Hematopoietic multipotent progenitor cell treated with erythropoietin and hydrocortisone succinate and interleukin-3 and kit ligand, for 6 days (in vitro differentiated cells): Measurements from ENCODE around the gene TMEM186.
"Not testable (repeated sequence)": the region's sequence is repeated elsewhere in the genome, so short reads cannot be mapped to it uniquely, and the experiment has no call there.

Experiments
- DNase-seq: peaks from one replicate; pipeline ENCODE4 v3.0.0-alpha.2; 2015

The TMEM186 gene

GRCh38 chr16:8808613-8809353 is 11.3 kb upstream of the TMEM186 start:
- no peak for DNase-seq

GRCh38 chr16:8808009-8808408 is 10.6 kb upstream of the TMEM186 start:
- no peak for DNase-seq

DNA sequence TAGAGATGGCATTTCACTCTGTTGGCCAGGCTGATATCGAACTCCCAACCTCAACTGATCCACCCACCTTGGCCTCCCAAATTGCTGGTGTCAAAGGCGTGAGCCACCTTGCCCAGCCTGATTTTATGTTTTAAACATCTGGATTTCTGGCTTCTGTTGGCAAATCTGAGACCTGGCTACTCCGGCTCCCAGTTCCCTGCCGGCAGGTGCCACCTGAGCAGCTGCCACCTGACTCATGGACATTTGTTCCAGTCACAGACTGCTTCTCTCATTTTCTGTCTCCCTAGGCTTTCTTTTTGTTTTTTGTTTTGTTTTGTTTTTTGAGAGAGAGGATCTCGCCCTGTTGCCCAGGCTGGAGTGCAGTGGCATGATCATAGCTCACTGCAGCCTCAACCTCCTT is 9.8 kb upstream of the TMEM186 start:
- DNase-seq, result no peak

GRCh38 chr16:8806272-8806983 is 9.0 kb upstream of the TMEM186 start:
- DNase-seq, result no peak

DNA sequence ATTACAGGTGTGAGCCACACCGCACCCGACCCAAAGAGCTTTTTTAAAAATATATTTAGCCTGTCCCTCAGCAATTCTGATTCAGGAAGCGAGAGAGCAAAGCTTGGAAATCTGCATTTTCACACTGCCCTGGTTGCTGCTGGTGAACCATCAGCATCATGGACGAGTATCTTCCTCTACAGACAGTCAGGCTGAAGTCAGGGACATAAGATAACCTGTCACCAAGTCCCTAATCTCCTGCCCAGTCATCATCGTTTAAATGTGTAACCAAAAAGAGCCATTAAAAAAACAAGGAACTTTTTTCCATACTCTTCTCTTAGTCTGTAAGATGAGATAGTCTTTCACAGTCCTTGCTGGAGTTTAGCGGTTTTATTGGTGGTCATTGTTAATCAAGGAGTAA is 6.9 kb upstream of the TMEM186 start:
- DNase-seq, result no peak

GRCh38 chr16:8803733-8804132 is 6.3 kb upstream of the TMEM186 start:
- DNase-seq, result not testable (repeated sequence)

DNA sequence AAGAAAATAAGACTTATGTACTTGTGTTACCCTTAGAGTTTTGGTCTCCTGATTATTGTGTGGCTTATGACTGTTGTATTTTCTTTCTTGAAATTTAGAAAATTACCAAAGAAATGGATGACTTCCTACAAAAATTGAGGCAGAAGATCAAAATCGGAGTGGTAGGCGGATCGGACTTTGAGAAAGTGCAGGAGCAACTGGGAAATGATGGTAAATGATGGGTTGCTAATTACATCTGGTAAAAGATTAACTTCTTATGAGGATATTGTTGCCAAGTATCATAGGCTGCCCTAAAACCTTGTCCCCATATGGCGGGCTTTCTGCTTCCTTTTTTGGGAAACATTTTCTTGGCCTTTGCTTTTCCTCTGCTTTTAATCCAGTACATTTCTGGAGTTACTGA is 4.3 kb upstream of the TMEM186 start:
- no peak for DNase-seq

DNA sequence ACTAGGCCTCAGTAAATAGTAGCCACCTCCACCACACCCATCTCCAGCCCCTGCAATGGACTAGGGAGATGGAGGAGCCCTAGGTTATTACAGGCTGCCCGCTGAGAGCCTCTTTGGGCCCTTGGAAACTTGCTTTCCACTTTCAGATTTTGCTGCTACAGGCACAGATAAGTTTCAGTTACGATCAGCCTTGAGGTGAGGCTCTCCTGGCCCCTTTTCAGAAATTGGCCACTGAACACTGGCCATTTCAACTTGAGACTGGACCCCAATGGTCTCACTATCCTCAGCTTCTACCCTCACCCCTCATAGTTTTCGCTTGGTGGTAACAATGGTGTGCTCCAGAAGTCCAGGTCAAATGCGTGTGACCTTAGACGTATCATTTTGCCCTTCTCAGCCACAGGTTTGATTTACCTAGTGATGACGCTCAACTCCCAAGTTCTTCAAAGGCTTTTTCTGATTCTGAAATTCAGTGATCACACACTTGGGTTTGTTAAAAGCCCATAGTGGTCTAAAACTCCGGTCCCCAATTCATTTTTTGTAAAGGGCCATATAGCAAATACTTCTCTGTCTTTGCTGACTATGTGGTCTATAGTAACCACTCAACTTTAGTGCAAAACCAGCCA is 1.2 kb upstream of the TMEM186 start:
- DNase-seq, result no peak

DNA sequence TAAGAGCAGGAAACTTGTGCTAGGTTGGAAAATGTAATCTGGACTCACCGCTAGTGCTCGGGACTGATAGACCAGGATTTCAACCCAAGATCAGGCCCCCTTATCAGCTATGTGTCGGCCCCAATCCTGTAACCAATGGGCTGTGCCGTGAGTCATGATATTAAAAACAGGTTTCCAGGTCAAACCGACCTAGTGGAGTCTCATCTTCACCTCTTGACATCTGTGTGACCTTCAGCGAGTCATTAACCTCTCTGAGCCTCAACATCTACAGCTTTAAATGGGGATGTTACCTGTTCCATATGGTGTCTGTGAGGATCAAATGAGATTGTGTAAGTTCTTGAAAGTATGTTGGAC is 712 bp upstream of the TMEM186 start:
- peak; percentile 88 for DNase-seq

DNA sequence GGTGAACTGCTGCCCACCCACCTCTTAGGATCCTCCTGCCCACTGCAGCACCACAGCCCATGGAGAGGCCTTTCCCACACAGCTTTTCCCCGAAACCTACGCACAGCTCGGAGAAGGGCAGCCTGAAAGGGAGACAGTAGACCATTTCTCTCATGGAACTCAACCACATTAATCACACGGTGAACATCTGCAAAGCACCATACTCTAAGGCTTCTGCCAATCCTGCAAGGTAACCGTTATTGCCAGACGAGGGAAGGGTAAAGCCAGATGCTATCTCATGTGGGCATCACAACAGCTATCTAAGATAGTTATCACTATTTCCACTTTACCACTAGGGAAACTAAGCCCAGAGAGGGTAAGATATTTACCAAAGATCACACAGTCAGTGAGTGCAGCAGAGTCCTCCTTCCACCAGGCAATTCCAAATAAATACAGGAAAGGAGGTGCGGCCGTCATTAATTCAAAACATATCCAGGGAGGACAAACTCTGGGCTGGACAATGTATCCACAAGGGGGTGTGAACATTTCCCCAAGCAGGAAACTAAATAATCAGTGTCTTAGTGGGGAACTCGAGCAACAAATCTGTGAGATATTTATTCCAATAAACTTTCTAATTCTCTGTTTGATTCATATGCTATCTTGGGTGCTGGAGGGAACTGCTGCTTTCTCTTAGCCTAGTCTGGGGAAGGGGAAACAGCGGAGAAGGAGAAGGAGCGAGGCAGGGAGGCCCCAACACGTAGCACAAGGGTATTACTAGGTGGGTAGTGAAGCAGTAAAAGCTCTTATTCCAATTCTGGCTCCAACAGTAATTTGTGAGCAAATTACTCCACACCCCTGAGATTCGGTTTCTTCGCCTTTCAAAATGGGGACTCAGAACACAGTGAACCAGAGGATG is 723 bp downstream of the TMEM186 start:
- peak; percentile 15 for DNase-seq

GRCh38 chr16:8795818-8796217 is 1.6 kb downstream of the TMEM186 start:
- no peak for DNase-seq

- DNase-seq, result no peak
These were observed 2.3 kb downstream of the TMEM186 start for GRCh38 chr16:8795091-8795490.

DNA sequence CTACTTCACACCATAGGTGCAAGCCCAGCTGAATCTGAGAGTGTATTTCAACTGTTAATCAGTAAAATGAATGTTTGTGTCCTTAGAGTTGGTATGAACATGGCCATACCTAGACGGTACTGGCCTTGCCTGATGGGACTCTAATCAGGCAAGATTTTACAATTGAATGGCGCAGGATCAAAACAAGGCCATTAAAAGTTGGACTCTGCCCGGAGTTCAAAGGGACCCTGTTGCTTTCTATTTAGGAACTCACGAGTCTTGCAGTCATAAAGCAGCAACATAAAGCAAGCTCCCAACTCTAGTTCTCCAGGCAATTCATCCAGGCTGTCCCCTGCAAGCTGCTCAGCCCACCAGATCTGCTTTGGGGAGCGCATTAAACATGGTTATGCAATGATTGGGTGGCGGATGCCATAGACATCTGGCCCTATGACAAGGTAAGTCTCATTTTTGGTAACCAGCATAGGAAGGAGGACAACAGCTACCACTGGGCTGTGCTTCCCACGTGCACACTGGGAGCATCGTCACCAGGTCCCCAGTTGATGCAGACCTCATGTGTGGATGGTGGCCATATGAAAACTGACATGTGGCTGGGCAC is 8.8 kb downstream of the TMEM186 start:
- no peak for DNase-seq

DNA sequence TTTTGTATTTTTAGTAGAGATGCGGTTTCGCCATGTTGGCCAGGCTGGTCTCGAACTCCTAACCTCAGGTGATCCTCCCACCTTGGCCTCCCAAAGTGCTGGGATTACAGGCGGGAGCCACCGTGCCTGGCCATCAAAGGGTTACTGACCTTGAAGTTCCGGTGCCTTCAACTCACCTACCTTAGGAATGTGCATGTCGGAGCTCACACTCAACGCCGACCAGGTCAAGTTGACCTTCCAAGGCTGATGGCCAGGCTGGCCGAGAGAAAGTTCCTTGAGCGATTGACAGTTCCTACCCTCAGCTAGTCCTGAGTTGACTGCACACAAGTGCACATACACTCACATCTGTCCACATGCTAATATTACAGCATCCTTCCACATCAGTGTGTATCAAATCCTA is 11.1 kb downstream of the TMEM186 start:
- not testable (repeated sequence) for DNase-seq

DNA sequence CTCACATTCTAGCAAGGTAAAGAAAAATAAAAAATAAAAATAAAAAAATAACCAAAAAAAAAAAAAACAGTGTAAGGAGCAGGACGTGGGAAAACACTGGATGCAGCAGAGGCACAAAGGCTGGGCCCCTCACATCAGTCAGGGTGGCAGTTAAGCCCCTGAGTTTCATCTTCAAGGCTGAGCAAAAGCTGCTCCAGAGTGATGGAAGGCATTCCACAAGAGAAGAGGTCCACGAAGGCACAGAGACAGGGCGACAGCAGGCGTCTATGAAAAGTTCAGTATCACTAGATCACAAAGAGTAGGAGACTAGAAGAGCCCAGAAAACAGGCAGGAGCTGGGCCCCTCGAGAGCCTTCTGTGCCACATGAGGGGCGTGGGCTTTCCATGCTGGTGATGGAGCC is 12.0 kb downstream of the TMEM186 start:
- no peak for DNase-seq

- no peak for DNase-seq
These were observed 14.8 kb downstream of the TMEM186 start for GRCh38 chr16:8782673-8783072.

GRCh38 chr16:8781797-8782196 is 15.6 kb downstream of the TMEM186 start:
- DNase-seq, result no peak

- DNase-seq, result no peak
These were observed 20.2 kb downstream of the TMEM186 start for GRCh38 chr16:8777217-8777616.

DNA sequence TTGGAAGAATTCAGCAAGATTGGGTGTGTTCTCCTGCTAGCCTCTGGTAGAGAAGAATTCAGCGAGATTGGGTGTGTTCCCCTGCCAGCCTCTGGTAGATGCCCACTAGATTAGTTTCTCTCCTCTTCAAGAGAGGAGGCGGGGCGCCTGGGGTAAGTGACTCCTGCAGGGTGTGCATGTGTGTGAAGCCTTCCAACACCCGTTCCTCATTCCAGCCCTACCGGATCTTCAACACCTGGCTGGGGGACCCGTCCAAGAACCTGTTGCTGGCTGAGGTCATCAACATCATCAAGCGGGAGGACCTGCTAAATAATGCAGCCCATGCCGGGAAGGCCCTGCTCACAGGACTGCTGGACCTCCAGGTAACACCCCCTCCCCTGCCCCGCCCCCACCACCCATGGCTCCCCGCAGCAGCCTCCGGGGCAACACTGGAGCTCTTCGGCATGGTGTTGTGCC is 21.3 kb downstream of the TMEM186 start:
- peak; percentile 55 for DNase-seq

DNA sequence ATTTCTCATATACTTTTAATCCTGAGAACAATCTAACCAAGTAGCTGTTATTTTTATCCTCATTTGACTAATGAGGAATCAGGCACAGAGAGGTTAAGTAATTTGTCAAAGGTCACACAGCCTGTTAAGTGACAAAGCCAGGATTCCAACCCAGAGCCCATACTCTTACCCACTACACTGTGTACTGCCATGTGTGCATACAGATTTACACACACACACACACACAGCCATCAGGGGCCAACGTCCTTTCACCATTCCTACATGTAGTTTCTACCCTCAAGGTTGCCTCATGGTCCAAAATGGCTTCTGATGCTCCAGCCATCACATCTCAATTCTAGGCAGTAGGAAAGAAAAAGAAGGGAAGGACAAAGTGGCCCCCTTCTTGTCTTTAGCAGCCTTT is 22.1 kb downstream of the TMEM186 start:
- DNase-seq, result no peak

DNA sequence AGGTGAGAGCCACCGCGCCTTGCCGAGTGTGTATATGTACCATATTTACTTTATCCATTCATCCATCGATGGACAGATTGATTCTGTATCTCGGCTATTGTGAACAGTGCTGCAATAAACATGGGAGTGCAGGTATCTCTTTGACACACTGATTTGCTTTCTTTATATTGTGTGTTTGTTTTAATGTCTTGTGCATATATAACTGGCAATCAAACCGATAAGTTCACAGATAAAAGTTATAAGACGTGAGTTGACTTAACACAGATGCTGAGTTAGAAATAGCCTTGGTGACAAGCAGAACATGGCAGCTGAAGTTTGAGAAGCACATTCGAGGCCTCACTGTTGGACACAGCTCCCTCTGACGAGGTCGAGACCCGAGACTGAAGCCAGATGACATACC is 23.2 kb downstream of the TMEM186 start:
- no peak for DNase-seq

GRCh38 chr16:8773537-8773936 is 23.9 kb downstream of the TMEM186 start:
- no peak for DNase-seq

GRCh38 chr16:8768692-8769091 is 28.7 kb downstream of the TMEM186 start:
- DNase-seq, result no peak
